ENCODE results near the gene SERPINA1.
A peak's percentile ranks its signal among the peaks of the same experiment; 100 is the strongest.

Gene SERPINA1

GRCh38 chr14:94360945-94361565 is 27.3 kb downstream of the SERPINA1 start:
- no peak overlapping the region for H2BK120ac ChIP-seq (ENCODE audit: low read depth, low read length)
- H3K9me3 ChIP-seq (ENCODE audit: control insufficient read depth, low read length): no peaks in the 10 kb centered on the region
- no peak overlapping the region for H3K14ac ChIP-seq (ENCODE audit: low read length in 2 of 2)
- H3K27ac ChIP-seq (ENCODE audit: low read length, poor library complexity, severe bottlenecking): no peak overlapping the region
- no peak overlapping the region for H3K23ac ChIP-seq (ENCODE audit: low read length in 2 of 2)
- no peak overlapping the region for H2AK5ac ChIP-seq (ENCODE audit: low read length, severe bottlenecking)
- H2BK15ac ChIP-seq (ENCODE audit: low read depth, poor library complexity, severe bottlenecking): no peak overlapping the region
- H3K9ac ChIP-seq (ENCODE audit: low read length): no peak overlapping the region
- no peak overlapping the region for H2BK5ac ChIP-seq (ENCODE audit: low read depth, low read length, poor library complexity, severe bottlenecking)
- no peak overlapping the region for H4K91ac ChIP-seq (ENCODE audit: low read length)
- no peaks in the 10 kb centered on the region for H3K27me3 ChIP-seq (ENCODE audit: control insufficient read depth in 1 of 2, insufficient read depth in 1 of 2, low read length in 2 of 2)
- H3K4ac ChIP-seq (ENCODE audit: low read depth in 1 of 2, low read length in 2 of 2): no peak overlapping the region
- H2AFZ ChIP-seq (ENCODE audit: low read depth, low read length): no peak overlapping the region
- DNase-seq: no peak
- H3K4me2 ChIP-seq (ENCODE audit: low read length, poor library complexity, severe bottlenecking): no peak overlapping the region
- no peak overlapping the region for H3K4me3 ChIP-seq (ENCODE audit: insufficient read depth in 1 of 2, low read depth in 1 of 2, low read length in 2 of 2)
- H3K36me3 ChIP-seq (ENCODE audit: control insufficient read depth in 1 of 2, insufficient read depth in 2 of 2, low read depth in 1 of 2, low read length in 2 of 2): no peaks in the 10 kb centered on the region
- H3K79me1 ChIP-seq (replicated peaks; ENCODE audit: low read length, poor library complexity, severe bottlenecking): no peaks in the 10 kb centered on the region
- no peak overlapping the region for H3K18ac ChIP-seq (ENCODE audit: low read depth in 1 of 2, low read length in 2 of 2)
- no peak overlapping the region for H2BK12ac ChIP-seq (ENCODE audit: low read length in 2 of 2)
- no peak overlapping the region for H4K8ac ChIP-seq (ENCODE audit: low read length)
- WGBS: 71% methylated on average over 5 of the region's 7 CpGs
- no peaks in the 10 kb centered on the region for H3K4me1 ChIP-seq (ENCODE audit: control insufficient read depth, insufficient read depth, low read depth, low read length)

- Histone ChIP-seq H3K36me3 (ENCODE audit: control insufficient read depth in 1 of 2, insufficient read depth in 2 of 2, low read depth in 1 of 2, low read length in 2 of 2) (no peaks in the 10 kb centered on the region), H2AK5ac (ENCODE audit: low read length, severe bottlenecking) (no peak overlapping the region), H3K4ac (ENCODE audit: low read depth in 1 of 2, low read length in 2 of 2) (no peak overlapping the region), H3K27me3 (ENCODE audit: control insufficient read depth in 1 of 2, insufficient read depth in 1 of 2, low read length in 2 of 2) (no peaks in the 10 kb centered on the region), H3K4me2 (ENCODE audit: low read length, poor library complexity, severe bottlenecking) (no peak overlapping the region), H2BK12ac (ENCODE audit: low read length in 2 of 2) (no peak overlapping the region), H3K4me3 (ENCODE audit: insufficient read depth in 1 of 2, low read depth in 1 of 2, low read length in 2 of 2) (no peak overlapping the region), H2BK120ac (ENCODE audit: low read depth, low read length) (no peak overlapping the region), H3K23ac (ENCODE audit: low read length in 2 of 2) (no peak overlapping the region), H2AFZ (ENCODE audit: low read depth, low read length) (no peak overlapping the region), H3K14ac (ENCODE audit: low read length in 2 of 2) (no peak overlapping the region), H2BK15ac (ENCODE audit: low read depth, poor library complexity, severe bottlenecking) (no peak overlapping the region), H3K4me1 (ENCODE audit: control insufficient read depth, insufficient read depth, low read depth, low read length) (peaks cover 4% of the 10 kb centered on the region), H3K27ac (ENCODE audit: low read length, poor library complexity, severe bottlenecking) (no peak overlapping the region), H3K9ac (ENCODE audit: low read length) (no peak overlapping the region), H4K8ac (ENCODE audit: low read length) (no peak overlapping the region), H3K79me1 (replicated peaks; ENCODE audit: low read length, poor library complexity, severe bottlenecking) (no peaks in the 10 kb centered on the region), H4K91ac (ENCODE audit: low read length) (no peak overlapping the region), H3K18ac (ENCODE audit: low read depth in 1 of 2, low read length in 2 of 2) (no peak overlapping the region), H2BK5ac (ENCODE audit: low read depth, low read length, poor library complexity, severe bottlenecking) (no peak overlapping the region), H3K9me3 (ENCODE audit: control insufficient read depth, low read length) (no peaks in the 10 kb centered on the region)
- DNase-seq: no peak
- no CpG with 5 or more reads among the region's 1 CpG for WGBS
Observed at GRCh38 chr14:94357166-94357565, 31.2 kb downstream of the SERPINA1 start.

- Histone ChIP-seq H3K4me2 (ENCODE audit: low read length, poor library complexity, severe bottlenecking) (no peak overlapping the region), H3K4me3 (ENCODE audit: insufficient read depth in 1 of 2, low read depth in 1 of 2, low read length in 2 of 2) (no peak overlapping the region), H3K79me1 (replicated peaks; ENCODE audit: low read length, poor library complexity, severe bottlenecking) (no peaks in the 10 kb centered on the region), H4K8ac (ENCODE audit: low read length) (no peak overlapping the region), H2BK120ac (ENCODE audit: low read depth, low read length) (no peak overlapping the region), H2BK12ac (ENCODE audit: low read length in 2 of 2) (no peak overlapping the region), H3K9me3 (ENCODE audit: control insufficient read depth, low read length) (no peaks in the 10 kb centered on the region), H2BK15ac (ENCODE audit: low read depth, poor library complexity, severe bottlenecking) (no peak overlapping the region), H3K36me3 (ENCODE audit: control insufficient read depth in 1 of 2, insufficient read depth in 2 of 2, low read depth in 1 of 2, low read length in 2 of 2) (no peaks in the 10 kb centered on the region), H2BK5ac (ENCODE audit: low read depth, low read length, poor library complexity, severe bottlenecking) (peak overlapping the region; percentile 38), H3K27ac (ENCODE audit: low read length, poor library complexity, severe bottlenecking) (no peak overlapping the region), H3K23ac (ENCODE audit: low read length in 2 of 2) (no peak overlapping the region), H2AFZ (ENCODE audit: low read depth, low read length) (no peak overlapping the region), H3K27me3 (ENCODE audit: control insufficient read depth in 1 of 2, insufficient read depth in 1 of 2, low read length in 2 of 2) (no peaks in the 10 kb centered on the region), H3K18ac (ENCODE audit: low read depth in 1 of 2, low read length in 2 of 2) (no peak overlapping the region), H3K4me1 (ENCODE audit: control insufficient read depth, insufficient read depth, low read depth, low read length) (peaks cover 4% of the 10 kb centered on the region), H3K14ac (ENCODE audit: low read length in 2 of 2) (no peak overlapping the region), H4K91ac (ENCODE audit: low read length) (no peak overlapping the region), H3K4ac (ENCODE audit: low read depth in 1 of 2, low read length in 2 of 2) (no peak overlapping the region), H3K9ac (ENCODE audit: low read length) (no peak overlapping the region), H2AK5ac (ENCODE audit: low read length, severe bottlenecking) (no peak overlapping the region)
- no peak for DNase-seq
- 82% methylated on average over 5 of the region's 5 CpGs for WGBS
Observed at GRCh38 chr14:94356379-94357056, 31.9 kb downstream of the SERPINA1 start.

- no peak for DNase-seq
- H3K27ac ChIP-seq (ENCODE audit: low read length, poor library complexity, severe bottlenecking): peak overlapping the region; percentile 61
- H3K14ac ChIP-seq (ENCODE audit: low read length in 2 of 2): no peak overlapping the region
- no peak overlapping the region for H2AK5ac ChIP-seq (ENCODE audit: low read length, severe bottlenecking)
- no peak overlapping the region for H2BK15ac ChIP-seq (ENCODE audit: low read depth, poor library complexity, severe bottlenecking)
- H3K4me2 ChIP-seq (ENCODE audit: low read length, poor library complexity, severe bottlenecking): peak overlapping the region; percentile 18
- H3K27me3 ChIP-seq (ENCODE audit: control insufficient read depth in 1 of 2, insufficient read depth in 1 of 2, low read length in 2 of 2): no peaks in the 10 kb centered on the region
- no peak overlapping the region for H2BK120ac ChIP-seq (ENCODE audit: low read depth, low read length)
- no peak overlapping the region for H3K18ac ChIP-seq (ENCODE audit: low read depth in 1 of 2, low read length in 2 of 2)
- no peak overlapping the region for H2BK5ac ChIP-seq (ENCODE audit: low read depth, low read length, poor library complexity, severe bottlenecking)
- H4K91ac ChIP-seq (ENCODE audit: low read length): no peak overlapping the region
- H3K4ac ChIP-seq (ENCODE audit: low read depth in 1 of 2, low read length in 2 of 2): no peak overlapping the region
- no peak overlapping the region for H3K23ac ChIP-seq (ENCODE audit: low read length in 2 of 2)
- H3K4me3 ChIP-seq (ENCODE audit: insufficient read depth in 1 of 2, low read depth in 1 of 2, low read length in 2 of 2): no peak overlapping the region
- H3K9ac ChIP-seq (ENCODE audit: low read length): no peak overlapping the region
- no peak overlapping the region for H2AFZ ChIP-seq (ENCODE audit: low read depth, low read length)
- H3K79me1 ChIP-seq (replicated peaks; ENCODE audit: low read length, poor library complexity, severe bottlenecking): no peaks in the 10 kb centered on the region
- H3K9me3 ChIP-seq (ENCODE audit: control insufficient read depth, low read length): no peaks in the 10 kb centered on the region
- H2BK12ac ChIP-seq (ENCODE audit: low read length in 2 of 2): no peak overlapping the region
- no peak overlapping the region for H4K8ac ChIP-seq (ENCODE audit: low read length)
- 40% methylated on average over 10 of the region's 15 CpGs for WGBS
- H3K4me1 ChIP-seq (ENCODE audit: control insufficient read depth, insufficient read depth, low read depth, low read length): peaks cover 4% of the 10 kb centered on the region
- H3K36me3 ChIP-seq (ENCODE audit: control insufficient read depth in 1 of 2, insufficient read depth in 2 of 2, low read depth in 1 of 2, low read length in 2 of 2): no peaks in the 10 kb centered on the region
Observed at GRCh38 chr14:94355191-94355794, 33.1 kb downstream of the SERPINA1 start.

All from mesenchymal stem cell (in vitro differentiated cells and primary cell).